WTC11 (cell line): ENCODE results near the gene DAPK1. TPM values are rescaled to one million over a fixed set of nuclear protein-coding genes. Genes with fewer than 3 reads are reported as not detected.

Experiments used
- ATAC-seq: fragments of 200-7000 bp; cut with Tn5 transposase; 2 replicates; pipeline ENCODE4 v1.10.0; 2021; ENCODE audit warnings: mild to moderate bottlenecking, moderate library complexity
- CTCF ChIA-PET: fragments of 300-600 bp; sonication (Branson Sonifier 250); formaldehyde crosslinking; loops from one replicate; lab custom pipeline; 2021; ENCODE audit warnings: antibody characterized with exemption; lab: Charles Lee
- POLR2A ChIA-PET: fragments of 350-600 bp; sonication (Branson Sonifier 250); formaldehyde crosslinking; loops from one replicate; lab custom pipeline; 2021; ENCODE audit warnings: antibody characterized with exemption; lab: Charles Lee
- DNase-seq: peaks from one replicate; pipeline ENCODE4 v3.0.0; 2021; ENCODE audit warnings: low spot score
- H3K27ac Mint-ChIP-seq: 2 replicates; pipeline ENCODE4 v1.8.0; 2021; ENCODE audit warnings: mixed read lengths
- H3K27me3 Mint-ChIP-seq: 2 replicates; pipeline ENCODE4 v1.8.0; 2021; ENCODE audit warnings: low read depth, mild to moderate bottlenecking, moderate library complexity, mixed read lengths
- H3K36me3 Mint-ChIP-seq: 2 replicates; pipeline ENCODE4 v1.8.0; 2021; ENCODE audit warnings: mixed read lengths
- H3K4me1 Mint-ChIP-seq: 2 replicates; pipeline ENCODE4 v1.8.0; 2022; ENCODE audit warnings: mixed read lengths
- H3K4me3 Mint-ChIP-seq: 2 replicates; pipeline ENCODE4 v1.8.0; 2021; ENCODE audit warnings: mild to moderate bottlenecking, moderate library complexity, mixed read lengths
- H3K9me3 Mint-ChIP-seq: 2 replicates; pipeline ENCODE4 v1.8.0; 2021; ENCODE audit warnings: mixed read lengths
- AFF4 ChIP-seq: sonication (generic); formaldehyde crosslinking; IDR thresholded peaks from 2 replicates; pipeline ENCODE4 v1.8.1; 2023; ENCODE audit warnings: mild to moderate bottlenecking, missing genetic modification reagents, borderline replicate concordance
- CTCF ChIP-seq: fragments of 200-600 bp; IDR thresholded peaks from 2 replicates; pipeline ENCODE4 v1.8.0; 2022; ENCODE audit warnings: antibody characterized with exemption
- ERG ChIP-seq: fragments of 250-450 bp; sonication (Bioruptor Pico); IDR thresholded peaks from 2 replicates; pipeline ENCODE4 v1.8.0; 2021; ENCODE audit warnings: mild to moderate bottlenecking
- ETV6 ChIP-seq: sonication (generic); formaldehyde crosslinking; IDR thresholded peaks from 2 replicates; pipeline ENCODE4 v1.8.1; 2022; ENCODE audit warnings: mild to moderate bottlenecking, missing genetic modification reagents
- NR3C1 ChIP-seq: sonication (generic); formaldehyde crosslinking; conservative IDR thresholded peaks from 2 replicates; pipeline ENCODE4 v1.8.1; 2023; ENCODE audit warnings: low read depth, mild to moderate bottlenecking, missing genetic modification reagents
- SMAD4 ChIP-seq: sonication (generic); formaldehyde crosslinking; IDR thresholded peaks from 2 replicates; pipeline ENCODE4 v1.8.0; 2022; ENCODE audit warnings: mild to moderate bottlenecking, missing genetic modification reagents
- ZNF138 ChIP-seq: sonication (generic); formaldehyde crosslinking; conservative IDR thresholded peaks from 2 replicates; pipeline ENCODE4 v1.8.1; 2022; ENCODE audit warnings: mild to moderate bottlenecking, moderate library complexity, missing genetic modification reagents
- total RNA-seq: library from RNA; stranded (reverse); gene quantifications from 3 replicates; pipeline ENCODE4 v1.2.3, GENCODE V29; 2021
- TF ChIP-seq, protein P1 (sequence below): sonication (generic); formaldehyde crosslinking; IDR thresholded peaks from 2 replicates; pipeline ENCODE4 v1.8.0; 2022; ENCODE audit warnings: missing genetic modification reagents

The DAPK1 gene
- total RNA-seq, 1 experiment from 2014 or later, result 129 TPM

- Mint-ChIP-seq H3K27ac (peak overlapping the region; percentile 78), H3K27me3 (no peaks in the 10 kb centered on the region), H3K4me1 (peaks cover 11% of the 10 kb centered on the region), H3K4me3 (no peak overlapping the region), H3K9me3 (no peaks in the 10 kb centered on the region), H3K36me3 (peaks cover 60% of the 10 kb centered on the region)
- CTCF ChIA-PET, result interaction anchor here (0.7 to 3.1 kb wide), 28 partner anchors 9 to 516 kb away, joined by 3 to 22 read pairs (median 4); partner anchors contain the start of genes CDK20, CTSL and DAPK1
- POLR2A ChIA-PET, result no interaction called here
- ATAC-seq (peak; percentile 64), DNase-seq (no peak)
- TF ChIP-seq ETV6 (no peak), SMAD4 (CRISPR knock-in tag) (no peak), ERG (CRISPR knock-in tag) (no peak), AFF4 (no peak), NR3C1 (CRISPR knock-in tag) (no peak)
- TF ChIP-seq, protein P1, sequence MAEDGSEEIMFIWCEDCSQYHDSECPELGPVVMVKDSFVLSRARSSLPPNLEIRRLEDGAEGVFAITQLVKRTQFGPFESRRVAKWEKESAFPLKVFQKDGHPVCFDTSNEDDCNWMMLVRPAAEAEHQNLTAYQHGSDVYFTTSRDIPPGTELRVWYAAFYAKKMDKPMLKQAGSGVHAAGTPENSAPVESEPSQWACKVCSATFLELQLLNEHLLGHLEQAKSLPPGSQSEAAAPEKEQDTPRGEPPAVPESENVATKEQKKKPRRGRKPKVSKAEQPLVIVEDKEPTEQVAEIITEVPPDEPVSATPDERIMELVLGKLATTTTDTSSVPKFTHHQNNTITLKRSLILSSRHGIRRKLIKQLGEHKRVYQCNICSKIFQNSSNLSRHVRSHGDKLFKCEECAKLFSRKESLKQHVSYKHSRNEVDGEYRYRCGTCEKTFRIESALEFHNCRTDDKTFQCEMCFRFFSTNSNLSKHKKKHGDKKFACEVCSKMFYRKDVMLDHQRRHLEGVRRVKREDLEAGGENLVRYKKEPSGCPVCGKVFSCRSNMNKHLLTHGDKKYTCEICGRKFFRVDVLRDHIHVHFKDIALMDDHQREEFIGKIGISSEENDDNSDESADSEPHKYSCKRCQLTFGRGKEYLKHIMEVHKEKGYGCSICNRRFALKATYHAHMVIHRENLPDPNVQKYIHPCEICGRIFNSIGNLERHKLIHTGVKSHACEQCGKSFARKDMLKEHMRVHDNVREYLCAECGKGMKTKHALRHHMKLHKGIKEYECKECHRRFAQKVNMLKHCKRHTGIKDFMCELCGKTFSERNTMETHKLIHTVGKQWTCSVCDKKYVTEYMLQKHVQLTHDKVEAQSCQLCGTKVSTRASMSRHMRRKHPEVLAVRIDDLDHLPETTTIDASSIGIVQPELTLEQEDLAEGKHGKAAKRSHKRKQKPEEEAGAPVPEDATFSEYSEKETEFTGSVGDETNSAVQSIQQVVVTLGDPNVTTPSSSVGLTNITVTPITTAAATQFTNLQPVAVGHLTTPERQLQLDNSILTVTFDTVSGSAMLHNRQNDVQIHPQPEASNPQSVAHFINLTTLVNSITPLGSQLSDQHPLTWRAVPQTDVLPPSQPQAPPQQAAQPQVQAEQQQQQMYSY, result no peak
These were observed 186.3 kb downstream of the DAPK1 start for GRCh38 chr9:87683751-87684626.

DNA sequence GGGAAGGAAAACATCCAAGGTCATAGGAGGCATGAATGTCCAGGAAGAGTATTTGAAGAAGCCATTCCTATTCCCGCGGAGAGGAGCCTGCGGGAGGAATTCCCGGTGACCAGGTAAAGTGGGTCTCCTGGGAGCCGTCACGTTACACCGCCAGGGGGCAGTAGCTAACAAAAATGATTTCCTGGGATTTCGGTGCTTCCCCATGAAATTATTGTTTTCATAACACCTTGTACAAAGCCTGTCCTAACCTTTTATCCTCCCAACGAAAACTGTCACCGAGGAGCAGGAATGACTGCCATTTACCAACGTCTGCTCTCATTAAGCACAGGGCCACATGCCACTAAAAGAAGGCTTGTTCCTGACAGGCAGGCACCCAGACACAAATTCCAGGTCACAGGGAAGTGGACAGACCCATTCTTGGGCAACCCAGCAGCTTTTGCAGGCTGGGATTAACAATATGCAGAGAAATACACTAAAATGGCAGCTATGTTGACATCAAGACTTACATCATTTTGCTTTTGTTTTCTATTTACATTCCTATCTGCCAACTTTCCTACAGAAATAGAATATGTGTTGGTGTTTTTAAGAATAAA, 187.1 kb downstream of the DAPK1 start:
- Mint-ChIP-seq H3K36me3 (peaks cover 66% of the 10 kb centered on the region), H3K27ac (peak overlapping the region; percentile 78; the same call in 1 of the 2 replicates), H3K9me3 (no peaks in the 10 kb centered on the region), H3K4me3 (no peak overlapping the region), H3K27me3 (no peaks in the 10 kb centered on the region), H3K4me1 (peaks cover 11% of the 10 kb centered on the region)
- ChIA-PET POLR2A (no interaction called here), CTCF (interaction anchor here (0.6 to 3.1 kb wide), 28 partner anchors 8 to 517 kb away, joined by 3 to 22 read pairs (median 4); partner anchors contain the start of genes CDK20 and CTSL)
- peak; percentile 69 for DNase-seq
- TF ChIP-seq CTCF, result peak; percentile 61; the same call in 1 of the 2 replicates
- TF ChIP-seq ZNF138 (CRISPR knock-in tag), result no peak
- peak; percentile 71 for ATAC-seq
